ENCODE measurements around the gene RSKR.

DNA sequence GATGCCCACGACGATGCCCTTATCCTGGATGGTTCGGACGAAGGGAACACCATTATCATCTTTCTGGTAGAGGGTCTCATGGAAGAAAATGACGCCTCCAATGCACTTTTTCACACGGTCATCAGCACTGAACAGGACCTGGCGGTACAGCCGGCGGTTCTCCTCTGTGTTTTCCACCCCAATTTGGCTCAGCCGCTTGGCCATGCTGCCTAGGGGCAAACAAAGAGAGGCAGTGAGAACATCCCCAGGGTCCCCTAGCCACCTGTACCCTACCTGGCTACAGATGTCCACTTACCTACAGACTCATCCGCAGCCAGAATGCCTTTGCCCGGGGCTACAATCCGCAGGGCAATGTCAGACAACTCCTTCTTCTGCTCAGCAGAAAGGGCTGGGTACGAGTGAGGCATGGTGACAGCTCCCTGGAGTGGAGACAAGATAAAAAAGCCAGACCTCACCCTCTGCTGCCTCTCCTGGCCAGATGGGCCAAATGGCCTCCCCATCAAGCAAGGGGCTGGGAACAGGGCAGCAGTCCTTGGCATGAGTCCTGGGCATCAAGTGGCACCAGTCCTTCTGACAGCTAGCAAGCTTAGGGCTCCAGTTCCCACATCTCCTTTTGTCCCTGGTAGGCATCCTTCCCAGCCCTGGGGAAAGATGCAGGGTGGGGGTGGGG is 38.7 kb downstream of the RSKR start:
- TF ChIP-seq, protein P1, sequence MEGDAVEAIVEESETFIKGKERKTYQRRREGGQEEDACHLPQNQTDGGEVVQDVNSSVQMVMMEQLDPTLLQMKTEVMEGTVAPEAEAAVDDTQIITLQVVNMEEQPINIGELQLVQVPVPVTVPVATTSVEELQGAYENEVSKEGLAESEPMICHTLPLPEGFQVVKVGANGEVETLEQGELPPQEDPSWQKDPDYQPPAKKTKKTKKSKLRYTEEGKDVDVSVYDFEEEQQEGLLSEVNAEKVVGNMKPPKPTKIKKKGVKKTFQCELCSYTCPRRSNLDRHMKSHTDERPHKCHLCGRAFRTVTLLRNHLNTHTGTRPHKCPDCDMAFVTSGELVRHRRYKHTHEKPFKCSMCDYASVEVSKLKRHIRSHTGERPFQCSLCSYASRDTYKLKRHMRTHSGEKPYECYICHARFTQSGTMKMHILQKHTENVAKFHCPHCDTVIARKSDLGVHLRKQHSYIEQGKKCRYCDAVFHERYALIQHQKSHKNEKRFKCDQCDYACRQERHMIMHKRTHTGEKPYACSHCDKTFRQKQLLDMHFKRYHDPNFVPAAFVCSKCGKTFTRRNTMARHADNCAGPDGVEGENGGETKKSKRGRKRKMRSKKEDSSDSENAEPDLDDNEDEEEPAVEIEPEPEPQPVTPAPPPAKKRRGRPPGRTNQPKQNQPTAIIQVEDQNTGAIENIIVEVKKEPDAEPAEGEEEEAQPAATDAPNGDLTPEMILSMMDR (IDR thresholded peaks at IDR 0.05) = no peak
- no peak for TF ChIP-seq POLR2A (IDR thresholded peaks at IDR 0.05)
